Measurements from ENCODE around the gene ZDHHC5. TPM values are rescaled to one million over a fixed set of nuclear protein-coding genes. Genes with fewer than 3 reads are reported as not detected.

Gene ZDHHC5
- total and polyA plus RNA-seq, 2 of the 4 experiments (the other 2 are of a cell fraction): 19.4 to 45.7 TPM

DNA sequence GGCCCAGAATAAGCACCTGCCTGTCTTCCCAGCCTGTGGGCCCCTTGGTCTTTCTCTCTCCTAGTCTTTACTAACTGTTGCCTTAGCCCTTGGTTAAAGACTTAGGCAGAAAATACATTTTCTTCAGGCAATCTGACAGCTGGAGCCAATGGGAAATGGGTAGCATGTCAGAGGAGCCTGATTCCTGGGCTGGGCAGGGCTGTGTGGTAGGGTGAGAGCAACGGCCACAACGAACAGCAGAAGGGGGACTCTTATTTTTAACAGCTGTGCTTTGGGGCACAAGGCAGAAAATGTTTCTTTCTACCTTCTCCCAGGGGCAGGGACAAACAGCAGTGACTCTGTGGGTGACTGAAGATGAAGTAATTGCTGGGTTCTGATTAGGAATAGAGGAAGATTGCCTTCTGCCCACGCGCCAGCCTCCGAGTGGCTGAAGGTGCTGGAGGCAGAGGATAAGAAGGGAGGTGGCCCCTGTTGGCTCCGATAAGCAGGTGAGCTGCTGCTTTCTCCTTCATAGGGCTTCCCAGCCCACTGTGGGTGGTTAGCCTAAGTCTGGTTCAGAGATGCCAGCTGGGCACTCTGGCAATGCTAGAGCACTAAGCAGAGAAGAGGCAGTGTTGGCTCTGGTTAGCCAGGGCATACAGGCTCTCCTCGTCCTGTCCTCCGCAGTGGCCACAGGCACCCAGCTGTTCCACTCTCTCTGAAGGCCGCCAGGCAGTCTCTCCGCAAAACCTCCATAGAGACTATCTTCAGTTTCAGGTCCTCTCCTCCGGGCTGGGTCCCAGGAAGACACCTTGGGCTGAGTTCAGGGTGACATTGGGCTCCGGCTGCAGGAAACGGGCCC lies 19.7 kb upstream of the ZDHHC5 start:
- Histone ChIP-seq H4K5ac (ENCODE audit: low read depth, low read length) (no peak overlapping the region), H3K18ac (ENCODE audit: low read depth, low read length) (no peak overlapping the region), H3K4me1 (ENCODE audit: control insufficient read depth, insufficient read depth, low read length) (peaks cover 24% of the 10 kb centered on the region), H3K9me1 (ENCODE audit: insufficient read depth, low read length) (0 out of 2 replicates have a peak, but pooled peaks cover 8% of the 10 kb centered on the region), H2AK5ac (ENCODE audit: low read depth, low read length) (no peak overlapping the region; the same call in 1 of the 2 replicates), H4K20me1 (ENCODE audit: insufficient read depth, low read length) (peaks cover 54% of the 10 kb centered on the region), H3K4ac (ENCODE audit: low read depth, low read length) (no peak overlapping the region), H3K36me3 (ENCODE audit: control insufficient read depth, insufficient read depth, low read length) (peaks cover 4% of the 10 kb centered on the region; the same call in 1 of the 2 replicates), H3K9me3 (ENCODE audit: control insufficient read depth, insufficient read depth, low read length) (no peaks in the 10 kb centered on the region), H3K79me1 (ENCODE audit: low read depth in 1 of 2, low read length in 2 of 2) (peaks cover 5 to 38% of the 10 kb centered on the region in 2 experiments; a peak in 2 of 4 replicates), H3K4me2 (ENCODE audit: low read depth, low read length) (peak overlapping the region; percentile 98), H3K27me3 (ENCODE audit: control insufficient read depth, insufficient read depth, low read length) (no peaks in the 10 kb centered on the region), H3K4me3 (ENCODE audit: insufficient read depth, low read depth, low read length) (peak overlapping the region; percentile 67), H3K14ac (replicated peaks; ENCODE audit: low read depth, low read length) (no peak overlapping the region), H3K27ac (ENCODE audit: insufficient read depth, low read length) (no peak overlapping the region), H2AK9ac (replicated peaks; ENCODE audit: low read depth, low read length, poor library complexity) (peak overlapping the region; percentile 53), H2BK120ac (ENCODE audit: low read depth, low read length) (no peak overlapping the region), H3K9ac (ENCODE audit: low read depth, low read length) (peak overlapping the region; percentile 79), H2BK5ac (ENCODE audit: low read depth, low read length, poor library complexity, severe bottlenecking) (no peak overlapping the region), H4K8ac (ENCODE audit: low read depth in 2 of 2, low read length in 2 of 2) (no peak overlapping the region; a peak in 1 of 4 replicates), H2BK15ac (ENCODE audit: low read depth, low read length) (no peak overlapping the region), H3K23ac (ENCODE audit: low read depth, low read length) (peak overlapping the region; percentile 21; the same call in 1 of the 2 replicates), H2AFZ (replicated peaks; ENCODE audit: low read length, poor library complexity) (peak overlapping the region; percentile 4), H2BK20ac (ENCODE audit: low read depth, low read length) (no peak overlapping the region), H4K91ac (ENCODE audit: insufficient read depth, low read depth, low read length) (no peak overlapping the region), H3K56ac (ENCODE audit: extremely low read depth, insufficient read depth, low read length) (no peak overlapping the region)
- no peak for DNase-seq
- no TSS peak for BruUV-seq (replicated peaks)
- in situ Hi-C loops (cut with MboI; ENCODE audit: low sequenced_read_pairs) (loop anchor here (10.0 kb wide), 2 partner anchors 153 to 193 kb away; no protein-coding TSS in a partner anchor), dilution Hi-C loops (cut with HindIII; ENCODE audit: low sequenced_read_pairs, unreplicated experiment) (no loop called here), intact Hi-C loops (cut with micrococcal nuclease) (loop anchor here (5.0 kb wide), 1 partner anchor 874 kb away; no protein-coding TSS in a partner anchor)
- POLR2A ChIA-PET (ENCODE audit: unreplicated experiment): interaction anchor here (0.6 kb wide), 1 partner anchor 1573 kb away, joined by 3 read pairs; no protein-coding TSS in a partner anchor
- WGBS, 2 experiments (ENCODE audit: extremely low coverage in 2 of 2, insufficient read length in 1 of 2): 0% methylated on average over 2 of the region's 13 CpGs; no CpG with 5 or more reads in 1 of the 2 experiments
- TF ChIP-seq CEBPB (IDR thresholded peaks at IDR 0.05; ENCODE audit: low read depth, low read length): peak; percentile 27; the same call in 1 of the 2 replicates
- no peak for TF ChIP-seq MAFK (IDR thresholded peaks at IDR 0.05; ENCODE audit: low read depth, low read length)
- CTCF ChIA-PET: interaction anchor here (1.3 to 1.6 kb wide), 2 partner anchors 80 kb away, joined by 4 to 6 read pairs; partner anchors contain the start of gene UBE2L6
- peak; percentile 12 for ATAC-seq (ENCODE audit: low read depth)
